BE2C (cell line): ENCODE results near the gene CASZ1.

Source experiments
- DNase-seq: peaks from one replicate; pipeline ENCODE4 v3.0.0-alpha.2; 2020
- H3K27me3 ChIP-seq: fragments of 250-450 bp; sonication (Bioruptor Pico); 2 replicates; pipeline ENCODE4 v1.5.1; 2020; ENCODE audit warnings: mild to moderate bottlenecking
- H3K36me3 ChIP-seq: fragments of 250-450 bp; sonication (Bioruptor Pico); 2 replicates; pipeline ENCODE4 v1.5.1; 2020; ENCODE audit warnings: mild to moderate bottlenecking
- H3K4me1 ChIP-seq: fragments of 250-450 bp; sonication (Bioruptor Pico); 2 replicates; pipeline ENCODE4 v1.5.1; 2020
- H3K4me3 ChIP-seq: 2 replicates; pipeline ENCODE4 v1.5.1; 2011; ENCODE audit warnings: low read depth, low read length
- H3K9me3 ChIP-seq: fragments of 250-450 bp; sonication (Bioruptor Pico); 2 replicates; pipeline ENCODE4 v1.5.1; 2020
- CTCF ChIP-seq: IDR thresholded peaks from 2 replicates; pipeline ENCODE4 v1.5.1; 2012; ENCODE audit warnings: mild to moderate bottlenecking, low read depth, low read length

Gene CASZ1

GRCh38 chr1:10677491-10678391, 118.7 kb downstream of the CASZ1 start:
- no peak overlapping the region for H3K4me3 ChIP-seq
- H3K27me3 ChIP-seq, result no peaks in the 10 kb centered on the region
- no peak for TF ChIP-seq CTCF
- H3K36me3 ChIP-seq, result no peaks in the 10 kb centered on the region
- peaks cover 15% of the 10 kb centered on the region for H3K4me1 ChIP-seq
- DNase-seq, result no peak
- no peaks in the 10 kb centered on the region for H3K9me3 ChIP-seq

GRCh38 chr1:10676963-10677362, 119.5 kb downstream of the CASZ1 start:
- no peak for TF ChIP-seq CTCF
- peaks cover 13% of the 10 kb centered on the region for H3K4me1 ChIP-seq
- H3K9me3 ChIP-seq, result no peaks in the 10 kb centered on the region
- no peak overlapping the region for H3K4me3 ChIP-seq
- no peaks in the 10 kb centered on the region for H3K27me3 ChIP-seq
- no peak for DNase-seq
- H3K36me3 ChIP-seq, result no peaks in the 10 kb centered on the region

GRCh38 chr1:10675813-10676212, 120.6 kb downstream of the CASZ1 start:
- H3K27me3 ChIP-seq, result no peaks in the 10 kb centered on the region
- DNase-seq, result no peak
- no peak for TF ChIP-seq CTCF
- no peaks in the 10 kb centered on the region for H3K36me3 ChIP-seq
- no peak overlapping the region for H3K4me3 ChIP-seq
- no peaks in the 10 kb centered on the region for H3K9me3 ChIP-seq
- H3K4me1 ChIP-seq, result peaks cover 13% of the 10 kb centered on the region

GRCh38 chr1:10674700-10675609, 121.5 kb downstream of the CASZ1 start:
- peaks cover 13% of the 10 kb centered on the region for H3K4me1 ChIP-seq
- no peak for DNase-seq
- no peak for TF ChIP-seq CTCF
- H3K27me3 ChIP-seq, result no peaks in the 10 kb centered on the region
- no peak overlapping the region for H3K4me3 ChIP-seq
- no peaks in the 10 kb centered on the region for H3K36me3 ChIP-seq
- no peaks in the 10 kb centered on the region for H3K9me3 ChIP-seq

- H3K9me3 ChIP-seq, result no peaks in the 10 kb centered on the region
- H3K4me1 ChIP-seq, result peaks cover 11% of the 10 kb centered on the region
- H3K36me3 ChIP-seq, result no peaks in the 10 kb centered on the region
- TF ChIP-seq CTCF, result no peak
- no peaks in the 10 kb centered on the region for H3K27me3 ChIP-seq
- no peak for DNase-seq
- H3K4me3 ChIP-seq, result no peak overlapping the region
Observed at GRCh38 chr1:10674222-10674621, 122.2 kb downstream of the CASZ1 start.
